ENCODE results near the gene TMEM263.
"Not testable (repeated sequence)": the region's sequence is repeated elsewhere in the genome, so short reads cannot be mapped to it uniquely, and the experiment has no call there.

The TMEM263 gene

DNA sequence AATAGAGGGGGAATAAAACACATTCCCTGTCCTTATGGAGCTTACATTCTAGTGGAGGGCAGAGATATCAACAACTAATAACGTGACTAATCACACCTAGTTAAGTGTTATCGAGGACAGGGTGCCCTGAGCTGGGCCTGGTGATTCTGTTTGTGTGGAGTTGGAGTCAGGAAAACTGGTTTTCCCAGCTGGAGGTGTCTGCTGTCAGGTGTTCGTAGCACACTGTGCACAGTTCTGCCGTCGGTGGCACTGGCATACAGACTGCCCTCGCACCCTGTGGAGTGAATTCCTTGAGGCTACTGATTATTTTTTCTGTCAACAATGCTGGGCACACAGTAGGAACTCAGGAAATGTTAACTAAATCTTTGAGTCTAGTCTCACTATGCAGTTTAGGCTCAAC is 32.1 kb downstream of the TMEM263 start:
- no peak for DNase-seq

DNA sequence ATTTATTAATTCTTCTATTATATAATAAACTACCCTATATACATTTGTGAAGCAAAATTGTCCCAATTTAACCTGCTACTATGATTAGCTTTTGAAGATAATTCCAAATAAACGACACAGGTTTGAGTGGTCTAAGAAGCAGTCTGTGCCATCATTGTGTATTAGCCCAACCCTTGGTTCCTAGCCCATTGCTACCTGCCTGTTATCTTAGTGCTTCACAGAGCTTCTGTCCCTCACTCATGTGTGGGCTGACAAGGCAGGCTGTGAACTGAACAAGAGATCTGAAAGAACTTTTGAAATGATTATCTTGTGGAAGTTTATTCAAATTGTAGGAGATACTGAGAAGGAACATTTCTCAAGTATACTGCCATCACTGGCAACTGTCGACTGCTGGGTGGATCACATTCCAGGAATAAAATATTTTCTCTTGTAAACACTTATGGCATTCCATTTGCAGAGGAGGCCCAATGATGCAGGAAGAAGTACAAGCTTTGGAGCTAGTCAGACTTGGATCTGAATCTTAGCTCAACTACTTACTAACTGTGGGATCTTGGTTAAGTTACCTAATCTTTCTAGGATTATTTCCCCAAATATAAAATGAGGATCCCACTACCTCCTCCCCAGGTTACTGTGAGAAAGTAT is 39.0 kb downstream of the TMEM263 start:
- DNase-seq = no peak

DNA sequence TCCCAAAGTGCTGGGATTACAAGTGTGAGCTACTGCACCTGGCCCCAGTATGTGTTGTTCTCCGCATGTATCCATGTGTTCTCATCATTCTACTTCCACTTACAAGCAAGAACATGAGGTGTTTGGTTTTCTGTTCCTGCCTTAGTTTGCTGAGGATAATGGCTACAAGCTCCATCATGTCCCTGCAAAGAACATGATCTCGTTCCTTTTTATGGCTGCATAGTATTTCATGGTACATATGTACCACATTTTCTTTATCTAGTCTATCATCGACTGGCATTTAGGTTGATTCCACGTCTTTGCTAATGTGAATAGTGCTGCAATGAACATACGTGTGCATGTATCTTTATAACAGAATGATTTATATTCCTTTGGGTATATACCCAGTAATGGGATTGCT is 40.4 kb downstream of the TMEM263 start:
- not testable (repeated sequence) for DNase-seq

- no peak for DNase-seq
These were observed 42.2 kb downstream of the TMEM263 start for GRCh38 chr12:106997916-106998315.

- no peak for DNase-seq
These were observed 43.7 kb downstream of the TMEM263 start for GRCh38 chr12:106999446-106999845.

GRCh38 chr12:107002665-107003064 is 47.0 kb downstream of the TMEM263 start:
- not testable (repeated sequence) for DNase-seq

DNA sequence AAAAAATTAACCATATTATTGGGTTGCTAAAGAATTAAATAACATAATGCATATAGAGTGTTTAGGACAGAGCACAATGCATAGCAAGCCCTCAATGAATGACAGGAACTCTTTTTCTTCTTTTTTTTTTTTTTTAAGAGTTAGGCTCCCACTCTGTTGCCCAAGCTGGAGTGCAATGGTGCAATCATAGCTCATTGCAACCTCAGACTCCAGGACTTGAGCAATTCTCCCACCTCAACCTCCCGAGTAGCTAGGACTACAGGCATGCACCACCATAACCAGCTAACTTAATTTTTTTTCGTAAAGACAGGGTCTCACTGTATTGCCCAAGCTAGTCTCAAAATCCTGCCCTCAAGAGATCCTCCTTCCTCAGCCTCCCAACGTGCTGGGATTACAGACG is 51.7 kb downstream of the TMEM263 start:
- DNase-seq = peak; percentile 37 to 54

DNA sequence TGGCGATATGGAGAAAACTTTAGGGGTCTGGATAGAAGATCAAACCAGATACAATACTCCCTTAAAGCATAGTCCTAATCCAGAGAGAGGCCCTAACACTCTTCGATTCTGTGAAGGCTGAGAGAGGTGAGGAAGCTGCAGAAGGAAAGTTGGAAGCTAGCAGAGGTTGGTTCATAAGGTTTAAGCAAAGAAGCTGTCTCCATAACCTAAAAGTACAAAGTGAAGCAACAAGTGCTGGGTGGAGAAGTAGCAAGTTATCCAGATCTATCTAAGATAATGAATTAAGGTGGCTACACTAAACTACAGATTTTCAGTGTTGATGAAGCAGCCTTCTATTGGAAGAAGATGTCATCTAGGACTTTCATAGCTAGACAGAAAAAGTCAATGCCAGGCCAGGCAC is 55.8 kb downstream of the TMEM263 start:
- DNase-seq = no peak

DNA sequence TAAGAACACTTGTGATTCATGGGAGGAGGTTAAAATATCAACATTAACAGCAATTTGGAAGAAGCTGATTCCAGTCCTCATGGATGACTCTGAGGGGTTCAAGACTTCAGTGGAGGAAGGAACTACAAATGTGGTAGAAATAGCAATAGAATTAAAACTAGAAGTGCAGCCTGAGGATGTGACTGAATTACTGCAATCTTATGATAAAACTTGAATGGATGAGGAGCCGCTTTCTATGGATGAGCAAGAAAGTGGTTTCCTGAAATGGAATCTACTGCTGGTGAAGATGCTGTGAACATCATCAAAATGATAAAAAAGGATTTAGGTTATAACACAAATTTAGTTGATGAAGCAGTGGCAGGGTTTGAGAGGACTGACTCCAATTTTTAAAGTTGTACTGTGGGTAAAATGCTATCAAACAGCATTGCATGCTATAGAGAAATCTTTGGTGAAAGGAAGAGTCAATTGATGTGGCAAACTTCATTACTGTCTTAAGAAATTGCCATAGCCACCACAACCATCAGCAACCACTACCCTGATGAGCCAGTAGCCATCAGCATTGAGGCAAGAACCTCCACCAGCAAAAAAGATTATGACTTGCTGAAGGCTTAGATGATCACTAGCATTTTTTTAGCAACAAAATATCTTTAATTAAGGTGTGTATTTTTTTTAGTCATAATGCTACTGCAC is 57.2 kb downstream of the TMEM263 start:
- no peak for DNase-seq

- no peak for DNase-seq
These were observed 58.3 kb downstream of the TMEM263 start for GRCh38 chr12:107014055-107014454.

- no peak for DNase-seq
These were observed 61.3 kb downstream of the TMEM263 start for GRCh38 chr12:107017042-107017441.

GRCh38 chr12:107019546-107019945 is 63.8 kb downstream of the TMEM263 start:
- no peak for DNase-seq

Data from AML-193 (cell line).